GM18526 (cell line): ENCODE data around the gene FOXB1.

Experiments used
- POLR2A ChIP-seq: IDR thresholded peaks from 3 replicates; pipeline ENCODE4 v1.6.1; 2011; ENCODE audit not compliant: insufficient read length; ENCODE audit errors: extremely low read depth

The FOXB1 gene

DNA sequence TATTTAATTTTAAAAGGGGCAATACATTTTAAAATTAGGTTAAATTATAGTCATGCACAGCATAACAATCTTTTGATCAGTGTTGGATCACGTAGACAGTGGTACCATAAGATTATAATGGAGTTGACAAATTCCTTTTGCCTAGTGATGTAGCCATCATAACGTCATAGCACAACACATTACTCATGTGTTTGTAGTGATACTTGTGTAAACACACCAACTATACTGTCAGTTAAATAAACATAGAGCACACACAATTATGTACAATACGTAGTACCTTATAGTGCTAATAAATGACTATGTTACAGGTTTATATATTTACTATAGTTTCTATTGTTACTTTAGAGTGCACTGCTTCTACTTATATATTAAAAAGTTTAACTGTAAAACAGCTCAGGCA, 31.2 kb downstream of the FOXB1 start:
- TF ChIP-seq POLR2A = no peak

DNA sequence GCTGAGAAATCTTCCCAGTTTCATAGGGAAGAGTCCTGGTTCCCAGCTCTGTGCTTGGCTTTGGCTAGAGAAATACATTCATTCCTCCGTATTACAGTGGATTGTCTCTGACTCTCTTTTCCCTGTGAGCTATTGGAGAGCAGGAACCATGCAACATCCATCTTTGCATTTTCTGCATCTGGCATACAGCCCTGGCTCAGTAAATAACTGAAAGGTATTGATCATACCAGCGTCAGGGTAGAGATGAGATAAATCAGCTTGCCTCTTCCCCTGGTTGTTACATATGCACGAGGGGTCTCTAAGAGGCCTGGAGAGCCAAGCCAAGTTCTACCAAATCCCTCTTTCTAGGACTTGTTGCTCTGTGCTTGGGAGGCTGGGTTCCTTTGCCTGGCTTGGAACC, 35.2 kb downstream of the FOXB1 start:
- TF ChIP-seq POLR2A = no peak

DNA sequence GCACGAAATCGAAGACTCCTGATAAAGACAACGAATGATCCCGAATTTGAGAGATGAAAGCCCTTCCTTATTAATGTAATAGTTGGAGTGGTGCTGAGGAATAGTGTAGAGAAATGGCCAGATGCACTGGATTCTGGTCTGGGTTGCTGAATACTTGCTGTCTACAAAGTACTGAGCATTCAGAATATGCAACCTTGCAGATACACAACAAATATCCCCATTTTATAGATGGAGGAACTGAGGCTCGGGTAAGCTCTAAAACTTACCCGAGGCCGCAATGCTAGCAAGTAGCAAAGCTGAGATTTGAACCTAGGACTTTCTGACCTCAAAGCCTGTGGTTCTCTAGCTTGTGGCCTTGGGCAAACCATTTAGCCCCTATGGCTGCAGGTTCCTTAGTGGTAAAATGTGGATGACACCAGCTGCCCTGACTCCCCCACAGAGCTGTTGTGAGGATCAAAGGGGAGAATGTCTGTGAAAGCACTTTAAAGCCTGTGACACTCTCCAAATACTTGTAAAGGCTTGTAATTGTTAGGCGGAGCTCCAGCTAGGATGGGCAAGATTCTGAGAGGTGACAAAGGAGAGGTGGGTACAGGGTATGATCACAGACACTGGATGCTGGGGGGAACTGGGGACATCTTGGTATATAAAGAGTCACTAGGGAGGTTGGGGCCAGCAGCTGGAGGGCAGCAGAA, 39.8 kb downstream of the FOXB1 start:
- no peak for TF ChIP-seq POLR2A

- TF ChIP-seq POLR2A = no peak
These were observed 40.6 kb downstream of the FOXB1 start for GRCh38 chr15:60044636-60045270.

GRCh38 chr15:60047701-60048100, 43.6 kb downstream of the FOXB1 start:
- no peak for TF ChIP-seq POLR2A

DNA sequence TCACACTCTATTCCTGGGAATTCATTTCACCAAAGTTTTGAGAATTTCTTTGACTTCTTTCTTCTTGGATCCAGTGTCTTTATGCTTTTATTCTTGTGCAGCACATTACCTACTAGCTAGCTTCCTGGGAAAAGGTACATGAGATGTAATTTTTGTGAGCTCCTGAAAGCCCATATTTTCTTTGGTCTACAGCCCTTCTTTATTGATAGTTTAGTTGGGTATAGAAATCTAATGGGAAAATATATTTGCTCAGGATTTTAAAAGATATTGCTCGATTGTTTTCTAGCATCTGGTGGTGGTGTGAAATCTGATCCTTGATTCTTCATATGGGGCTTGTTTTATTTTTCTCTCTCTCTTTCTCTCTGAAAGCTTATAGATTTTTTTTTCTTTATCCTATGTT, 45.8 kb downstream of the FOXB1 start:
- TF ChIP-seq POLR2A = no peak

- no peak for TF ChIP-seq POLR2A
These were observed 48.7 kb downstream of the FOXB1 start for GRCh38 chr15:60052796-60053195.

GRCh38 chr15:60054472-60054871, 50.4 kb downstream of the FOXB1 start:
- TF ChIP-seq POLR2A = no peak
